GM13976 (cell line): Measurements from ENCODE around the gene SUV39H1.

Source experiments
- DNase-seq: peaks from one replicate; pipeline ENCODE4 v3.0.0; 2012; ENCODE audit warnings: low spot score
- in situ Hi-C: fragments of 300-500 bp; cut with MboI; formaldehyde crosslinking; loops from one replicate; pipeline ENCODE4 v1.12.0; 2022; ENCODE audit warnings: low sequenced_read_pairs, mixed read lengths, inconsistent platforms; ENCODE audit not compliant: unreplicated experiment
- TF ChIP-seq, protein P1 (sequence below): IDR thresholded peaks from 2 replicates; pipeline ENCODE4 v1.5.1; 2012; ENCODE audit warnings: borderline replicate concordance, mild to moderate bottlenecking; ENCODE audit not compliant: insufficient read depth; ENCODE audit errors: extremely low read depth, missing control alignments, control extremely low read depth

Gene SUV39H1

DNA sequence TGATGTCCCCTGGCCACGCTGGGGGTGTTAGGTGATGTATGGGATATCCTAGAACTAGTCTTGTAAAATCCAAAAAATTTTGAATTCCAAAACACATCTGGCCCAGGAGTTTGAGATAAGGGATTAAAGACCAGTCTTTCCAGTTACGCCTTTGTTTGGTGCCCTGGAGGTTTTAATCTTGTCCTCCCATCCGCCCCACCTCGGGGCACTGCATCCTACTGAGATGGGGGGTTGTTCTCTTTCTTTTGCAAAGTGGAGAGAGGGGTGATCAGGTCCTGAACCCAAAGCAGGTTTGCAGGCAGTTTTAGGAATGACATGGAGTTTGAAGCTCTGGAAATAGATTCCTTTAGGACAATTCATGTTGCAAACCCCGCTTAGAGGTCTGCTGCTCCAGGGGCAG is 1.8 kb downstream of the SUV39H1 start:
- no peak for DNase-seq
- in situ Hi-C loops, result no loop called here
- TF ChIP-seq, protein P1, sequence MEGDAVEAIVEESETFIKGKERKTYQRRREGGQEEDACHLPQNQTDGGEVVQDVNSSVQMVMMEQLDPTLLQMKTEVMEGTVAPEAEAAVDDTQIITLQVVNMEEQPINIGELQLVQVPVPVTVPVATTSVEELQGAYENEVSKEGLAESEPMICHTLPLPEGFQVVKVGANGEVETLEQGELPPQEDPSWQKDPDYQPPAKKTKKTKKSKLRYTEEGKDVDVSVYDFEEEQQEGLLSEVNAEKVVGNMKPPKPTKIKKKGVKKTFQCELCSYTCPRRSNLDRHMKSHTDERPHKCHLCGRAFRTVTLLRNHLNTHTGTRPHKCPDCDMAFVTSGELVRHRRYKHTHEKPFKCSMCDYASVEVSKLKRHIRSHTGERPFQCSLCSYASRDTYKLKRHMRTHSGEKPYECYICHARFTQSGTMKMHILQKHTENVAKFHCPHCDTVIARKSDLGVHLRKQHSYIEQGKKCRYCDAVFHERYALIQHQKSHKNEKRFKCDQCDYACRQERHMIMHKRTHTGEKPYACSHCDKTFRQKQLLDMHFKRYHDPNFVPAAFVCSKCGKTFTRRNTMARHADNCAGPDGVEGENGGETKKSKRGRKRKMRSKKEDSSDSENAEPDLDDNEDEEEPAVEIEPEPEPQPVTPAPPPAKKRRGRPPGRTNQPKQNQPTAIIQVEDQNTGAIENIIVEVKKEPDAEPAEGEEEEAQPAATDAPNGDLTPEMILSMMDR, result no peak

DNA sequence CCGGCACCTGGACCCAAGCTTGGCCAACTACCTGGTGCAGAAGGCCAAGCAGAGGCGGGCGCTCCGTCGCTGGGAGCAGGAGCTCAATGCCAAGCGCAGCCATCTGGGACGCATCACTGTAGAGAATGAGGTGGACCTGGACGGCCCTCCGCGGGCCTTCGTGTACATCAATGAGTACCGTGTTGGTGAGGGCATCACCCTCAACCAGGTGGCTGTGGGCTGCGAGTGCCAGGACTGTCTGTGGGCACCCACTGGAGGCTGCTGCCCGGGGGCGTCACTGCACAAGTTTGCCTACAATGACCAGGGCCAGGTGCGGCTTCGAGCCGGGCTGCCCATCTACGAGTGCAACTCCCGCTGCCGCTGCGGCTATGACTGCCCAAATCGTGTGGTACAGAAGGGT is 3.7 kb downstream of the SUV39H1 start:
- DNase-seq, result no peak
- in situ Hi-C loops, result no loop called here
- TF ChIP-seq, protein P1, result no peak

DNA sequence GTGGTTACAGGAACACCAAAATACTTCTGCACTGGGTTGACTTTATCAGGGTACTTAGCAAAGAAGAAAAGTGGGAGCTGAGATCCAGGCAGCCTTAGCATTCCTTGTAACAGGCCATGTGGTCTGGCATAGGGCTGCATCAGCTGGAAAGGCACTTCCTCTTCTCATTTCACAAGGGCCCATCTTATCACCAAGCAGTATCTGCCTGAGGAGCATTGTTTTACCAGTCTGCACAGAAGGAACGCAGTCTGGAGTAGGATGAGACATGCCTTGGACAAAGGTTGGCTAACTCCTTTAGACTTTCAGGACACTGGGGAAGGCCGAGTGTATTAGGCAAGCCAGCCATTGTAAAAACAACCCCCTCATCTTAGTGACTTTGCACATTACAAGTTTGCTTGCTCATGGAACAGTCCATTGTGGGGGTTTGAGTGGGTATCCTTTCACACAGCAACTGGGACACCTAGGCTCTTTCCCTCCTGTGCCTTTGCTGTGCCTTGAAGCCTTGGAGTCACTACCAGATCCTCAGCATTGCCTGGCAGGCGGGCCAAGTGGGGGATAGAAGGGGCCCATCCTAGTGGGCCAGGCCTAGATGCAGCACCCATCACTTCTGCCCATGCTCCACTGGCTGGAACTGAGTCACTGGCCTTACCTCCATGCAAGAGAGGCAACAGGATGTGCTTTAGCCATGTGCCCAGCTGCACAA is 4.6 kb downstream of the SUV39H1 start:
- no peak for DNase-seq
- TF ChIP-seq, protein P1, result no peak
- in situ Hi-C loops, result no loop called here

DNA sequence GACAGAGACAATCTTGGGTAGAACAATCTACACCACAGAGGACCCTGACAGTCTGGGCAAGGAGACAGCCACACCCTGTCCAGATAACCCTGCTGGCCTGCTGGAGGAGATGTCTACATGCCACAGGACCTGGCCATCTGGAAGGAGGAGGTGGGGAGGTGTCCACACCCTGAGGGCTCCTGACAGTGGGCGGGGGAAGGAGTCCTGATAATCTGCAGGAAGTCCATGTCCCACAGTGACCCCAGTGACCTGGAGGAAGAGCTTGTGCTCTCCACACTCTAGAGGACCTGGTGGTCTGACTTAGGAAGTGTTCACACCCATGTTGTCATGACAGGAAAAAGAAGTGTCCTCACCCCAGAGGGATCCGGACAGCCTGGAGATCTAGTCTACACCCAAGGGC is 5.5 kb downstream of the SUV39H1 start:
- TF ChIP-seq, protein P1, result no peak
- DNase-seq, result no peak
- in situ Hi-C loops, result no loop called here

DNA sequence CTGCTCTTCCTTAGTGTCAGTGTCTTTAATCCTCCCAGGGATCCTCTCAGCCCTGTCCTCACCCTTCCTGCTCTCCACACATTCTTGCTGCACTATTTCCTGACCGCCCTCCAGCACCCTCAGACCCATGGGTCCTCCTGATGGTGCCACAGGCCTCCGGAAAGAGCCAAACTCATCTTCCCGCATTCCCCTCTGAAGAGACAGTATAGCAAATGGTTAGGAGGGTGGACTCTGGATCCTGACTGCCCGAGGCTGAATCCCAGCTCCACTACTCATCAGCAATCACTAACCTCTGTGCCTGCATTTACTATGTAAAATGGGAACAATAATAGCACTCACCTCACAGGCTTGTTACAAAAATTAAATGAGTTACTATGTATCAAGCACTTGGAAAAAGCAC is 6.2 kb downstream of the SUV39H1 start:
- in situ Hi-C loops, result no loop called here
- no peak for DNase-seq

DNA sequence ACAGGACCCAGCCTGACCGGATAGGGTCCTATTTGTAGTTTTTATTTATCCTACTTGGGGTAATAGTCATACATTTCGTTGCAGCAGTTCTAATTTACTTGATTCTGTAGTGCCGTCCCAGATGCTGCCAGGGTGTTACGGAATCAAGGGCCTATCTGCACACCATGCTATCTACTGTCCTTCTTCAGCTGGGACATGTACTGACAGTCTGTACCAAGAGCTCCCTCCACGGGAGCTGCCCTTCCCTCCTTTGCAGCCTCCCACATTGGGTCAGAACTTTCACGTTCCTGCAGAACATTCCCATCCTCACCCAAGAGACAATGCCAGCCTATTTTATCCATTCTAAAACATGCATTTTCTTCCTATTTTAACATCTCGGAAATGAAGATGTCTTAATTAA is 6.7 kb downstream of the SUV39H1 start:
- in situ Hi-C loops, result no loop called here
- TF ChIP-seq, protein P1, result no peak

More for the DNA sequence above, 6.2 kb downstream of the SUV39H1 start:
- TF ChIP-seq, protein P1, result no peak

More for the DNA sequence above, 6.7 kb downstream of the SUV39H1 start:
- no peak for DNase-seq
